CD4-positive, alpha-beta T cell treated with Interleukin-4 for 4 hours (primary cell): ENCODE data around the gene PTGDR2.

Source experiments
- DNase-seq: peaks from one replicate; pipeline ENCODE4 v3.0.0-alpha.2; 2020

Gene PTGDR2

DNA sequence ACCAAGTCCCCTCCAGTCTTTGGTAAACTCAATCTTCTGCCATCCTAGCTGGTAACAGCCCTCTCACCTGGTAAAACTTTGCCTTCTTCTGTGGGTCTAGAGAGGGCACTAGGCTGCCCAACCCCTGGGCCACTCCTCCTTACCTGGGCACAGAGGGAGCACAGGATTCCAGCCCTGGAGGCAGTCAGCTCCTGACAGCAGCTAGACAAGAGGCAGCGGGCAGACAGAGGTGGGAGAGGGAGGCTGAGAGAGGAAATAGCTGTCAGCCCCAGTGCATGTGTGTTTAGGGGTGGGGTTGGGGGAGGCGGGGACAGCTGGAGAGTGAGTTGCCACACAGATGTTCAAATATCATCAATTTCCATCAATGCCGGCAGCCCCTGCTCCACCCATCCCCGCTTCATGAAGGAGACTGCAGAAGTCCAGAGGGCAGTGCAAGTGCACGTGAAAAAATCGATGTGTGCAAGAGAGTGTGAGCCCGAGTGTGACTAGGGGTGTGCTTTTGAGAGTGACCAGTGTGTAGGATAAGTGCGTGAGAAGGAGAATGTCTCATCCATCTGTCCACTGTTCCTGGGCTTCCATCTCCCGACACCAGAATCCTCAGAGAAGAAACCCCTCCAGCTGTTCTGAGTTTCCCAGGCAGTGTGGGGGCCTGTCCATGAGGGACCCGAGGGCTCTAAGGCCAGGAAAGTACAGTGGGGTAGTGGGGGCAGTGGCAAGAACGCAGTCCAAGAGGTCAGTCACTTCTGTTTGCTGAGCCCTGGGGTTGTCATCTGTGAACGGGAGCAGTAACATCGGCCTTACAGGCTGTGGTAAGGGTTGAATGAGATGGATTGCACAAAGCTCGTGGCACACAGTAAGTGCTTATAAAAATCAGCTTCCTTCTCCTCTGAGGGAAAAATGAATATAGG, at the start of gene PTGDR2:
Gene PTGDR2, minus strand, starts transcription at position 225 of the 908 bp plus-strand sequence. CDS start 2,228 bp downstream, outside the sequence.
- no peak for DNase-seq

DNA sequence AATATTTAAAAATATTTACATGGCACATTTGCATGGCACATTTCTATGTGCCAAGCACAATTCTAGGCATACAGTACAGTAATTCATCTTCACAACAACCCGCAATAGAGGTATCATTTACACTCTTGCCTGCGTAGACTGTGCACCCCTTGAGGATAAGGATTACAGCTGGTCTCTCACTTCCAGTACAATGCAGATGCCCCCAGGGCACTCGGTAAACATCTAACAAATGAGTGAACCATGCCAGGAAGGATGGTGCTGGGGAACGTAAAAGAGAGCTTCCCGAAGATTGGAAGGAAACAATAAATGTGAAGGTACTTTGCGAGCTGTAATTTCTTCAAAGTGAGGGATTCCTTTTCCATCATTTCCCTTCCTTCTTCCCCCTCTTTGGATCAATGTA, 49.3 kb upstream of the PTGDR2 start:
- DNase-seq: no peak

- DNase-seq: no peak
These were observed 46.9 kb upstream of the PTGDR2 start for GRCh38 chr11:60902625-60903024.

DNA sequence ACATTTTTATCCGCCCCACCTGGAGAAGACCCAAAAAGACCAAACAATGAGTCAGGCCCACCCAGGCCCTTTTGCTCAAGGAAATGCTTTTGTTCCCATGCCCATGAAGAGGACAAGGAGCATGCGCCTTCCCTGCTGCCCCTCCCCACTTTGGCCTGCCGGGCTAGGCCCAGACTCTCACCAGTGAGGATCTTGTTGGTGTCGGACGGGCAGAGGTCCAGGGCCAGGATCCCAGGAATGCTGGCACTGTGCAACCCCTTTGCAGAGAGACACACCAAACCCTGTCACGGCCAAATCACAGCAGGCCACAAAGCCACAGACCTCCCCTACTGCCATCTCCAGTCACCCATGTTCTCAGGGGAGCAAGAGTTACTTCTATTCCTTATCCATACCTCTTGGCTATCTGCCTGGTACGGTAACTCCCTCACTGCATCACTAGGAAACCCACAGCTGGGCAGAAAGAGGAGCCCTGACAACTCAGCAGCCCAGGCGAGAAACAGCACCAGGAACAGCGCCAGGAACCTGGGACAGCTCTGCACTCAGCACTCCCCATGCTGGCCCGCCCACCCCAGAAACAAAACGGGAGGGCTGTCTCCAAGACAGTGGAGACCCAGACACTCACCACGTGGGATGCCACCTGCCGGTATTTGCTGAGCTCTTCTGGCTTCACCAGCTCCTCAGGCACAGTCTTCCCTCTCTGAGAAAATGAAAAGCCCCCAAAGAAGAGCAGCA, 45.1 kb upstream of the PTGDR2 start:
- DNase-seq: no peak

DNA sequence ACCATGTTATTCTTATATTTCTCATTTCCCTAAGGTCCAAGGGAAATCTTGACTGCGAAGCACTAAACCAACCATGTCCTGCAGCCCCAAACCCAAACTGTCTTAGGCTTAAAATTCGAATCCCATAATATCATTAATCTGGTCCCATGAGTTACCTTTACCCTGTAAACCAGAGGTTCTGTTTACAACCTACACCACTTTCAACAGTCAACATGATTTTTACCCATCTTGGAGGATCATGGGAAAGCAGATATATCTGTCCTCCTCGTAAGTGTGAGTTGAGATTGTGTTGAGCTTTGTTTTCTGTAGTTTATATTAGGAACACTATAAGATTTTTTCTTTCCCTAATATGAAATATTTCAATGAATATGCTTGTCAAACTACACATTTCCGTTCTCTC, 44.2 kb upstream of the PTGDR2 start:
- DNase-seq: no peak

DNA sequence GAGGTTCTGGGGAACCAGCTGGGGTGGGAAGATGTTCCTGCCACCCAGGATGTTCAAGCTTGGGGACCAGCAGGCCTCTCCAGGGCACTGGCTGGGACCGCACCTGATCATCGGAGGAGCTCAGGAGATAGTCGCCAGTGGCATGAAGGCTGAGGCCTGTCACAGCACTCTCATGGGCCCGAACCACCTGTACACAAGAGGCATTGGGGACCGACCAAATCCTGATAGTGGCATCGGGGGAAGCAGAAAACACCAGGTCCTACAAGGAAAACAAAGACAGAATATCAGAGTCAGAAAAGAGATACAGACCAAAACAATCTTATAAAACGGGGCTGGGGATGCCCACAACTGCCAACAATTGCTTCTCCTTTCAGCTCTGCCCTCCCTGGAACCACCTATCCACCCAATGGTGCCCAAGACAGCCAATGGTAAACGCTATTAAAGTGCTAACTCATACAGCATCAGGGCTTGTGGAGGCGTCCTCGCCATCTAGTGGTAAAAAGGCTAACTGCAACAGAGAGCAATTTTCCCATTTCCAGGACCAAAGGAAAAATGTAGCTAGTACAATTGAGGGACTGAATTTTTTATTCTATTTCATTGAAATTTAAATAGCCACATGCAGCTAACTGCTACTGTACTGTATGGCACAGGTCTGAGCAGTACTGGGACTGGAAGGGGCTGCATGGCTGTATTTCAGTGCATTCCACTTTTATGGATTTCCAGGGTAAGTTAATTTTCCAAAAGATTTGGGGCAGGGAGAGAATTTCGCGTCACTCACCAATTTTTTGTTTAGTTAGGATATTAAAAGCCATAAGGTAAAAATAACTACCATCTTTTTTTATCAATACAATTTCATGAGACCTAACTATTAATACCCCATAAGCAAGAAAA, 43.5 kb upstream of the PTGDR2 start:
- peak; percentile 62 for DNase-seq

- DNase-seq: no peak
These were observed 41.7 kb upstream of the PTGDR2 start for GRCh38 chr11:60897496-60897895.

GRCh38 chr11:60895687-60896086, 39.9 kb upstream of the PTGDR2 start:
- no peak for DNase-seq

DNA sequence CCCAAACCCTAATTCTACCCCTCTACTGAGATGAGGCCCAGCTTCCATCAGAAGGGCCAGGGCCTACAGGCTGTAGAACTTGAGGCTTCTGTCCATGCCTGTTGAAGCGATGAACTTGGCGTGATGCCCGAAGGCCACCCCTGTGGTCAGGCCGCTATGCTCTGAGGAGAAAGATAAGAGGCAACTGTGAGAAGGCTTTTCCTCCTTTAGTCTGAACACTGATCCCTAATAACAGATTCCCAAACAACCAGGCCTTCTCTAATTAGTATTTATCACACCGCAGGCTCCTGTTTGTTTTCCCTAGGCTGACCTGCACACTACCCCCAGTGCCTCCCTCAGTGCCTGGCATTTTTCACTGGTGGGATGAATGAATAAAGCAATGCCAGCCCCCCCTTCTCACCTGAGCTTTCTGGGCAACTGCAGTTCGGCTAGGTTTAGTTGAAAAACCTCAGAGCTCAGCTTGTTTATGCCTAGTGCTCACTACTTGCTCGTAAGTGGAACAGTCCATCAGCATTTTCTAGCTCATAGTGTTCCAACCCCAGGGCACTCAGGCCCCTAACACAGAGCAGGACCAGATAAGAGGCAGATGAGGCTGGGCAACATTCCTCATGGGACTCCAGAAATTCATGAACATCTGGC, 35.5 kb upstream of the PTGDR2 start:
- no peak for DNase-seq

GRCh38 chr11:60890696-60891095, 34.9 kb upstream of the PTGDR2 start:
- no peak for DNase-seq

DNA sequence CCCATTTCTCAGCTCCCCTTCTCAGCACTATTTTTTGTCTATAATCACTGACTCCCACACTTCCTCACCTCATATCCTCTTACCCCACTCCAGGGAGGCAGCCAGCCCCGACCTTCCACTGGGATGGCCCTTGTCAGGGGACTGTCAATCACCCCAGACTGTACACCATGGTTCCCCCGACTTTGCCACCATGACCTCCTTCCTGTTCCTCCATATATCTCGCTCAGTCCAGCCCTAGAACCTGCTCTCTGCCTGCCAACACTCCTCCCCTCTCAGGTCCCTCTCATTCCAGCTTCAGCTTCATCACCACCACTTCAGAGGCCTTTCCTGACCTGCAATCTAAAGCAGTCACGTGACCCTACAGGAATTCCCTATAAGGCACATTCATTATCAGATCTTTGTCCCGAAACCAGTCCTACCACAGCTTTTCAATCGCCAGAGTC, 34.1 kb upstream of the PTGDR2 start:
- no peak for DNase-seq

DNA sequence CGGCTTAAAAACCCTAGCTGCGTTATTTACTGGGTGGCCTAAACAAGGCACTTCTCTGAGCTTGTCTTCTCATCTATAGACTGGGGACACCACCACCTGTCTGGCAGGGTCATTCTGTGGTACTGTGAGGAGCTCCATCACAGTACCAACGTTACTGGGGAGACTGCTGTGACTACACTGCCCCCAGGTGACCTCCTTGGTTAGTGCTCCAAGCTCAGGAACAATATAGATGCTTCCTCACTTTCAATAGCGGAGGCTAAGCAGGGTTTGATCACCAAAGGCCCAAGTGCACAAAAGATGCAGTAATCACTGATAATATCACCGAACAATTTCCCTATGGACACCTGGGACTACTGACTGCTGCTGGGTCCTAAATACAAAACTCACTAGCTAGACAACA, 31.8 kb upstream of the PTGDR2 start:
- DNase-seq: peak; percentile 30

DNA sequence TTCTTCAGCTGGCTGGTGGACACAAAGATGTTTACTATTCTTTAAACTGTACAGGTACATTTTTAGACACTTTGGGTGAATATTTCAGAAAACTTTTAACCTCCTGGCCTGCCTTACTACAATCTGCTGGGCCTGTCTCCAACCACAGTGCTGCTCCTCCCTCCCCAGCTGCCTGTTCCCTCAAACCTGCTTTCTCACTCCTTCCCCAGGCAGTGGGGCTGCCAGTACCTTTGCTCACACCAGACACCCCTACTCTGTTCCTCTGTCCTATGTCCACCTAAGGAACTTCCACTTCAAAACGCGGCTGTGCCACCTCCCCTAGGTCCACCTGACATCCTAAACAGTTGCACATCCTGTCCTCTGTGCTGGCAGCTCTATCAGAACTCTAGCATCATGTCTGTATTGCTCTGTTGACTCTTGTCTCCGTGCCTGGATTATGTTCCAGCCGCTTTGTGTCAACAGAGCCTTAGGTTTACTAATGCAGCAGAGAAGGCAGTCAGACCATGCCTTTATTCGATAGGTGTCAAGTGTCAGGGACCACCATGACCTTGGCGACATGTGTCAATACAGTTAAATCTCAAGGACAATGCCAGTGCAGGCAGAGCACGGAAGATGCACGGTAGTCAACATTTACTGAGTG, 25.0 kb upstream of the PTGDR2 start:
- no peak for DNase-seq

GRCh38 chr11:60879971-60880588, 24.3 kb upstream of the PTGDR2 start:
- no peak for DNase-seq

GRCh38 chr11:60879104-60879503, 23.4 kb upstream of the PTGDR2 start:
- no peak for DNase-seq

- DNase-seq: no peak
These were observed 22.7 kb upstream of the PTGDR2 start for GRCh38 chr11:60878245-60879101.

GRCh38 chr11:60876168-60876485, 20.4 kb upstream of the PTGDR2 start:
- DNase-seq: no peak

DNA sequence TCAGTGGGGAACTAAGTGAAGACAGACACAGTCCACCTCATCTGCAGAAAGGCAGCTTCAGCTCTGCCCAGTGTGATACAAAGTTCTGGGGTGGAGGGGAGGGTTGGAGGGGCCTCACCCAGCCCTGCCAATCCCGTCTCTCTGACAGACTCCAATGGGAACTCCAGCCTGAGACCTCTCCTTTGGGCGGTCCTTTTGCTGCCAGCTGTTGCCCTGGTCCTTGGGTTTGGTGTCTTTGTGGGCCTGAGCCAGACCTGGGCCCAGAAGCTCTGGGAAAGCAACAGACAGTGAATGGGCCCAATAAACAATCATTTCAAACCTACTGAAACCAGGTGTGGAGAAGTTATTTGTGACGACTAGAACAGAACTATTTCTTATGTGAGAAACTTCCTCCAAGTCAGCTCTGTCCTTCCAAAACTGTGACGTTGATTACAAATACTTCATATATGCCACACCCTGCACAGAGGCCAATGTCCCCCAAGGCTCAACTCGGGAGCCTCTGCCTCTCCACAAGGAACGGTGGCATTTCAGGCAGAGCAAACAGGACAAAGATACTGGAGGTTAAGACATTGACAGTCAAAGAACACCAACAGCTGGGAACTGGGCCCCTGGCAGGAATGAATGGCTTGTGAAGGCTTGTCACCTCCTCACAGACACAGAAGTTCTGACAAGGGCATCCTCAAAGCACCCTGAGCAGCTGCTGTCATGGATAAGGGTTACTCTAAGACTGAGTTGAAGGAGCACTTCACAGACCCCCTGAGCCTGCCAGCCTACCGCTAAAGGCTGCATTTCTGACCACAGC, 19.8 kb upstream of the PTGDR2 start:
- DNase-seq: no peak

GRCh38 chr11:60874421-60875365, 18.9 kb upstream of the PTGDR2 start:
- DNase-seq: no peak
